Karpas-422 (cell line): ENCODE measurements around the gene PATL2. TPM values are rescaled to one million over a fixed set of nuclear protein-coding genes. Genes with fewer than 3 reads are reported as not detected.

Experiments used
- DNase-seq: peaks from one replicate; pipeline ENCODE4 v3.0.0-alpha.2; 2015
- H2AFZ ChIP-seq: fragments of 200-600 bp; sonication (generic); 2 replicates; pipeline ENCODE4 v1.6.1; 2014; ENCODE audit warnings: antibody characterized with exemption, low read length, mixed read lengths
- H3K27ac ChIP-seq: fragments of 200-600 bp; sonication (generic); 2 replicates; pipeline ENCODE4 v1.5.1; 2014; ENCODE audit warnings: mild to moderate bottlenecking, low read length, moderate library complexity
- H3K27me3 ChIP-seq: fragments of 200-600 bp; sonication (generic); 2 replicates; pipeline ENCODE4 v1.6.1; 2014; ENCODE audit warnings: low read length, mixed read lengths
- H3K36me3 ChIP-seq: fragments of 200-600 bp; sonication (generic); 2 replicates; pipeline ENCODE4 v1.6.1; 2014; ENCODE audit warnings: low read length, mixed read lengths; ENCODE audit not compliant: insufficient read depth
- H3K4me1 ChIP-seq: fragments of 200-600 bp; sonication (generic); 2 replicates; pipeline ENCODE4 v1.6.1; 2014; ENCODE audit warnings: mild to moderate bottlenecking, low read length, mixed read lengths
- H3K4me2 ChIP-seq: fragments of 200-600 bp; sonication (generic); 2 replicates; pipeline ENCODE4 v1.6.1; 2014; ENCODE audit warnings: low read length, low read depth, mild to moderate bottlenecking; ENCODE audit not compliant: poor library complexity, severe bottlenecking
- H3K4me3 ChIP-seq: fragments of 200-600 bp; sonication (generic); 2 replicates; pipeline ENCODE4 v1.5.1; 2014; ENCODE audit warnings: mild to moderate bottlenecking, antibody characterized with exemption, low read length, mixed read lengths
- H3K79me2 ChIP-seq: fragments of 200-600 bp; sonication (generic); 2 replicates; pipeline ENCODE4 v1.6.1; 2014; ENCODE audit warnings: mild to moderate bottlenecking, low read length, mixed read lengths
- H3K9ac ChIP-seq: fragments of 200-600 bp; sonication (generic); 2 replicates; pipeline ENCODE4 v1.6.0; 2014; ENCODE audit warnings: low read length
- H3K9me2 ChIP-seq: fragments of 200-600 bp; sonication (generic), shearing (Covaris generic); replicated peaks from 2 replicates; pipeline ENCODE4 v1.6.0; 2014; ENCODE audit warnings: mild to moderate bottlenecking, low read length, moderate library complexity; ENCODE audit not compliant: insufficient read depth
- H3K9me3 ChIP-seq: fragments of 300-700, 200-600 bp; sonication (generic); 2 replicates; pipeline ENCODE4 v1.6.1; 2014; ENCODE audit warnings: low read length, mixed read lengths
- H4K20me1 ChIP-seq: fragments of 200-600 bp; sonication (generic); 2 replicates; pipeline ENCODE4 v1.6.1; 2014; ENCODE audit warnings: mild to moderate bottlenecking, antibody characterized with exemption, low read length, low read depth; ENCODE audit not compliant: insufficient read depth
- total RNA-seq: library from RNA; depleted of rRNA; stranded (reverse); fragments of >200 nt; shearing (Covaris generic); gene quantifications from 2 replicates; pipeline ENCODE4 v1.2.3, GENCODE V29; 2014; ENCODE audit warnings: low replicate concordance

PATL2 gene
- total RNA-seq, 1 experiment from 2014 or later, result 5.0 TPM

DNA sequence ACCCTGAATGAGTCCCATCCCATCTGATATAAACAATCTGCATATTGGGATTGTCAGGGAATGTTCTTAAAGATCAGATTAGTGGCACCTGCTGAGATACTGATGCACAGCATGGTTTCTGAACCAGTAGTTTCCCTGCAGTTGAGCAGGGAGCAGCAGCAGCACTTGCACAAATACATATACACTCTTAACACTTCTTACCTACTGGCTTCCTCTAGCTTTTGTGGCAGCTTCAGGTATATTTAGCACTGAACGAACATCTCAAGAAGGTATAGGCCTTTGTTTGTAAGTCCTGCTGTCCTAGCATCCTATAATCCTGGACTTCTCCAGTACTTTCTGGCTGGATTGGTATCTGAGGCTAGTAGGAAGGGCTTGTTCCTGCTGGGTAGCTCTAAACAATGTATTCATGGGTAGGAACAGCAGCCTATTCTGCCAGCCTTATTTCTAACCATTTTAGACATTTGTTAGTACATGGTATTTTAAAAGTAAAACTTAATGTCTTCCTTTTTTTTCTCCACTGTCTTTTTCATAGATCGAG is 4.7 kb upstream of the PATL2 start:
- peaks cover 50% of the 10 kb centered on the region for H3K79me2 ChIP-seq
- H3K27me3 ChIP-seq, result no peaks in the 10 kb centered on the region
- H3K36me3 ChIP-seq, result peaks cover 63% of the 10 kb centered on the region
- H3K4me3 ChIP-seq, result no peak overlapping the region
- peaks cover 68% of the 10 kb centered on the region for H3K4me1 ChIP-seq
- no peak overlapping the region for H3K9ac ChIP-seq
- no peak overlapping the region for H2AFZ ChIP-seq
- no peak overlapping the region for H3K4me2 ChIP-seq
- DNase-seq, result peak; percentile 43
- H3K9me2 ChIP-seq, result no peaks in the 10 kb centered on the region
- peaks cover 43% of the 10 kb centered on the region for H4K20me1 ChIP-seq
- no peaks in the 10 kb centered on the region for H3K9me3 ChIP-seq
- 0 out of 2 replicates have a peak overlapping the region, but pooled peaks have one; percentile 14 for H3K27ac ChIP-seq

DNA sequence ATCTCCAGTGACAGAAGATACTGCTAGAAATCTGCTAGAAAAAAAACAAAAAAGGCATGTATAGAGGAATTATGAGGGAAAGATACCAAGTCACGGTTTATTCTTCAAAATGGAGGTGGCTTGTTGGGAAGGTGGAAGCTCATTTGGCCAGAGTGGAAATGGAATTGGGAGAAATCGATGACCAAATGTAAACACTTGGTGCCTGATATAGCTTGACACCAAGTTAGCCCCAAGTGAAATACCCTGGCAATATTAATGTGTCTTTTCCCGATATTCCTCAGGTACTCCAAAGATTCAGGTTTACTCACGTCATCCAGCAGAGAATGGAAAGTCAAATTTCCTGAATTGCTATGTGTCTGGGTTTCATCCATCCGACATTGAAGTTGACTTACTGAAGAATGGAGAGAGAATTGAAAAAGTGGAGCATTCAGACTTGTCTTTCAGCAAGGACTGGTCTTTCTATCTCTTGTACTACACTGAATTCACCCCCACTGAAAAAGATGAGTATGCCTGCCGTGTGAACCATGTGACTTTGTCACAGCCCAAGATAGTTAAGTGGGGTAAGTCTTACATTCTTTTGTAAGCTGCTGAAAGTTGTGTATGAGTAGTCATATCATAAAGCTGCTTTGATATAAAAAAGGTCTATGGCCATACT is 4.1 kb upstream of the PATL2 start:
- no peak overlapping the region for H3K4me2 ChIP-seq
- H3K27ac ChIP-seq, result no peak overlapping the region
- H3K36me3 ChIP-seq, result peaks cover 63% of the 10 kb centered on the region
- H3K9me2 ChIP-seq, result no peaks in the 10 kb centered on the region
- no peak overlapping the region for H2AFZ ChIP-seq
- peaks cover 43% of the 10 kb centered on the region for H4K20me1 ChIP-seq
- DNase-seq, result no peak
- no peaks in the 10 kb centered on the region for H3K27me3 ChIP-seq
- no peaks in the 10 kb centered on the region for H3K9me3 ChIP-seq
- no peak overlapping the region for H3K9ac ChIP-seq
- peaks cover 52% of the 10 kb centered on the region for H3K79me2 ChIP-seq
- H3K4me3 ChIP-seq, result no peak overlapping the region
- H3K4me1 ChIP-seq, result peaks cover 69% of the 10 kb centered on the region

DNA sequence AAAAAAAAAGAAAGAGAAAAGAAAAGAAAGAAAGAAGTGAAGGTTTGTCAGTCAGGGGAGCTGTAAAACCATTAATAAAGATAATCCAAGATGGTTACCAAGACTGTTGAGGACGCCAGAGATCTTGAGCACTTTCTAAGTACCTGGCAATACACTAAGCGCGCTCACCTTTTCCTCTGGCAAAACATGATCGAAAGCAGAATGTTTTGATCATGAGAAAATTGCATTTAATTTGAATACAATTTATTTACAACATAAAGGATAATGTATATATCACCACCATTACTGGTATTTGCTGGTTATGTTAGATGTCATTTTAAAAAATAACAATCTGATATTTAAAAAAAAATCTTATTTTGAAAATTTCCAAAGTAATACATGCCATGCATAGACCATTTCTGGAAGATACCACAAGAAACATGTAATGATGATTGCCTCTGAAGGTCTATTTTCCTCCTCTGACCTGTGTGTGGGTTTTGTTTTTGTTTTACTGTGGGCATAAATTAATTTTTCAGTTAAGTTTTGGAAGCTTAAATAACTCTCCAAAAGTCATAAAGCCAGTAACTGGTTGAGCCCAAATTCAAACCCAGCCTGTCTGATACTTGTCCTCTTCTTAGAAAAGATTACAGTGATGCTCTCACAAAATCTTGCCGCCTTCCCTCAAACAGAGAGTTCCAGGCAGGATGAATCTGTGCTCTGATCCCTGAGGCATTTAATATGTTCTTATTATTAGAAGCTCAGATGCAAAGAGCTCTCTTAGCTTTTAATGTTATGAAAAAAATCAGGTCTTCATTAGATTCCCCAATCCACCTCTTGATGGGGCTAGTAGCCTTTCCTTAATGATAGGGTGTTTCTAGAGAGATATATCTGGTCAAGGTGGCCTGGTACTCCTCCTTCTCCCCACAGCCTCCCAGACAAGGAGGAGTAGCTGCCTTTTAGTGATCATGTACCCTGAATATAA is 2.2 kb upstream of the PATL2 start:
- H3K9me2 ChIP-seq, result no peaks in the 10 kb centered on the region
- peaks cover 57% of the 10 kb centered on the region for H3K36me3 ChIP-seq
- H3K27ac ChIP-seq, result peak overlapping the region; percentile 95
- H4K20me1 ChIP-seq, result peaks cover 43% of the 10 kb centered on the region
- H2AFZ ChIP-seq, result no peak overlapping the region
- peak overlapping the region; percentile 100 for H3K9ac ChIP-seq
- peaks cover 52% of the 10 kb centered on the region for H3K79me2 ChIP-seq
- H3K27me3 ChIP-seq, result no peaks in the 10 kb centered on the region
- H3K9me3 ChIP-seq, result no peaks in the 10 kb centered on the region
- H3K4me2 ChIP-seq, result peak overlapping the region; percentile 96
- peak; percentile 71 for DNase-seq
- peak overlapping the region; percentile 98 for H3K4me3 ChIP-seq
- H3K4me1 ChIP-seq, result peaks cover 66% of the 10 kb centered on the region

DNA sequence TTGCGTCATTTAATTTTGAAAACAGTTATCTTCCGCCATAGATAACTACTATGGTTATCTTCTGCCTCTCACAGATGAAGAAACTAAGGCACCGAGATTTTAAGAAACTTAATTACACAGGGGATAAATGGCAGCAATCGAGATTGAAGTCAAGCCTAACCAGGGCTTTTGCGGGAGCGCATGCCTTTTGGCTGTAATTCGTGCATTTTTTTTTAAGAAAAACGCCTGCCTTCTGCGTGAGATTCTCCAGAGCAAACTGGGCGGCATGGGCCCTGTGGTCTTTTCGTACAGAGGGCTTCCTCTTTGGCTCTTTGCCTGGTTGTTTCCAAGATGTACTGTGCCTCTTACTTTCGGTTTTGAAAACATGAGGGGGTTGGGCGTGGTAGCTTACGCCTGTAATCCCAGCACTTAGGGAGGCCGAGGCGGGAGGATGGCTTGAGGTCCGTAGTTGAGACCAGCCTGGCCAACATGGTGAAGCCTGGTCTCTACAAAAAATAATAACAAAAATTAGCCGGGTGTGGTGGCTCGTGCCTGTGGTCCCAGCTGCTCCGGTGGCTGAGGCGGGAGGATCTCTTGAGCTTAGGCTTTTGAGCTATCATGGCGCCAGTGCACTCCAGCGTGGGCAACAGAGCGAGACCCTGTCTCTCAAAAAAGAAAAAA is 1.4 kb upstream of the PATL2 start:
- H3K4me2 ChIP-seq, result peak overlapping the region; percentile 96
- peak overlapping the region; percentile 100 for H3K9ac ChIP-seq
- no peaks in the 10 kb centered on the region for H3K9me3 ChIP-seq
- no peaks in the 10 kb centered on the region for H3K27me3 ChIP-seq
- H3K4me3 ChIP-seq, result peak overlapping the region; percentile 98
- peak; percentile 85 for DNase-seq
- peak overlapping the region; percentile 95 for H3K27ac ChIP-seq
- H3K79me2 ChIP-seq, result peaks cover 52% of the 10 kb centered on the region
- peaks cover 59% of the 10 kb centered on the region for H3K4me1 ChIP-seq
- no peak overlapping the region for H2AFZ ChIP-seq
- H4K20me1 ChIP-seq, result peaks cover 43% of the 10 kb centered on the region
- no peaks in the 10 kb centered on the region for H3K9me2 ChIP-seq
- H3K36me3 ChIP-seq, result peaks cover 49% of the 10 kb centered on the region

DNA sequence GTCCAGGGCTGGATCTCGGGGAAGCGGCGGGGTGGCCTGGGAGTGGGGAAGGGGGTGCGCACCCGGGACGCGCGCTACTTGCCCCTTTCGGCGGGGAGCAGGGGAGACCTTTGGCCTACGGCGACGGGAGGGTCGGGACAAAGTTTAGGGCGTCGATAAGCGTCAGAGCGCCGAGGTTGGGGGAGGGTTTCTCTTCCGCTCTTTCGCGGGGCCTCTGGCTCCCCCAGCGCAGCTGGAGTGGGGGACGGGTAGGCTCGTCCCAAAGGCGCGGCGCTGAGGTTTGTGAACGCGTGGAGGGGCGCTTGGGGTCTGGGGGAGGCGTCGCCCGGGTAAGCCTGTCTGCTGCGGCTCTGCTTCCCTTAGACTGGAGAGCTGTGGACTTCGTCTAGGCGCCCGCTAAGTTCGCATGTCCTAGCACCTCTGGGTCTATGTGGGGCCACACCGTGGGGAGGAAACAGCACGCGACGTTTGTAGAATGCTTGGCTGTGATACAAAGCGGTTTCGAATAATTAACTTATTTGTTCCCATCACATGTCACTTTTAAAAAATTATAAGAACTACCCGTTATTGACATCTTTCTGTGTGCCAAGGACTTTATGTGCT is 721 bp upstream of the PATL2 start:
- Histone ChIP-seq H3K27ac (peak overlapping the region; percentile 95), H3K79me2 (peaks cover 52% of the 10 kb centered on the region), H3K4me1 (peaks cover 53% of the 10 kb centered on the region), H4K20me1 (peaks cover 43% of the 10 kb centered on the region), H3K9me3 (no peaks in the 10 kb centered on the region), H3K36me3 (peaks cover 43% of the 10 kb centered on the region), H3K4me3 (peak overlapping the region; percentile 98), H3K4me2 (peak overlapping the region; percentile 96), H3K9ac (peak overlapping the region; percentile 100), H2AFZ (no peak overlapping the region), H3K27me3 (no peaks in the 10 kb centered on the region), H3K9me2 (no peaks in the 10 kb centered on the region)
- peak; percentile 88 for DNase-seq

DNA sequence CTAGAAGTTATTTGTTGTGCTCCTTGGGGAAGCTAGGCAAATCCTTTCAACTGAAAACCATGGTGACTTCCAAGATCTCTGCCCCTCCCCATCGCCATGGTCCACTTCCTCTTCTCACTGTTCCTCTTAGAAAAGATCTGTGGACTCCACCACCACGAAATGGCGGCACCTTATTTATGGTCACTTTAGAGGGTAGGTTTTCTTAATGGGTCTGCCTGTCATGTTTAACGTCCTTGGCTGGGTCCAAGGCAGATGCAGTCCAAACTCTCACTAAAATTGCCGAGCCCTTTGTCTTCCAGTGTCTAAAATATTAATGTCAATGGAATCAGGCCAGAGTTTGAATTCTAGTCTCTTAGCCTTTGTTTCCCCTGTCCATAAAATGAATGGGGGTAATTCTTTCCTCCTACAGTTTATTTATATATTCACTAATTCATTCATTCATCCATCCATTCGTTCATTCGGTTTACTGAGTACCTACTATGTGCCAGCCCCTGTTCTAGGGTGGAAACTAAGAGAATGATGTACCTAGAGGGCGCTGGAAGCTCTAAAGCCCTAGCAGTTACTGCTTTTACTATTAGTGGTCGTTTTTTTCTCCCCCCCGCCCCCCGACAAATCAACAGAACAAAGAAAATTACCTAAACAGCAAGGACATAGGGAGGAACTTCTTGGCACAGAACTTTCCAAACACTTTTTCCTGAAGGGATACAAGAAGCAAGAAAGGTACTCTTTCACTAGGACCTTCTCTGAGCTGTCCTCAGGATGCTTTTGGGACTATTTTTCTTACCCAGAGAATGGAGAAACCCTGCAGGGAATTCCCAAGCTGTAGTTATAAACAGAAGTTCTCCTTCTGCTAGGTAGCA is 657 bp downstream of the PATL2 start:
- Histone ChIP-seq H3K79me2 (peaks cover 47% of the 10 kb centered on the region), H3K27me3 (no peaks in the 10 kb centered on the region), H2AFZ (peak overlapping the region; percentile 64), H4K20me1 (peaks cover 38% of the 10 kb centered on the region), H3K9ac (peak overlapping the region; percentile 100), H3K4me3 (peak overlapping the region; percentile 98), H3K9me2 (no peaks in the 10 kb centered on the region), H3K9me3 (no peaks in the 10 kb centered on the region), H3K36me3 (peaks cover 29% of the 10 kb centered on the region), H3K4me2 (peak overlapping the region; percentile 96), H3K4me1 (peaks cover 39% of the 10 kb centered on the region), H3K27ac (peak overlapping the region; percentile 95)
- peak; percentile 87 for DNase-seq

DNA sequence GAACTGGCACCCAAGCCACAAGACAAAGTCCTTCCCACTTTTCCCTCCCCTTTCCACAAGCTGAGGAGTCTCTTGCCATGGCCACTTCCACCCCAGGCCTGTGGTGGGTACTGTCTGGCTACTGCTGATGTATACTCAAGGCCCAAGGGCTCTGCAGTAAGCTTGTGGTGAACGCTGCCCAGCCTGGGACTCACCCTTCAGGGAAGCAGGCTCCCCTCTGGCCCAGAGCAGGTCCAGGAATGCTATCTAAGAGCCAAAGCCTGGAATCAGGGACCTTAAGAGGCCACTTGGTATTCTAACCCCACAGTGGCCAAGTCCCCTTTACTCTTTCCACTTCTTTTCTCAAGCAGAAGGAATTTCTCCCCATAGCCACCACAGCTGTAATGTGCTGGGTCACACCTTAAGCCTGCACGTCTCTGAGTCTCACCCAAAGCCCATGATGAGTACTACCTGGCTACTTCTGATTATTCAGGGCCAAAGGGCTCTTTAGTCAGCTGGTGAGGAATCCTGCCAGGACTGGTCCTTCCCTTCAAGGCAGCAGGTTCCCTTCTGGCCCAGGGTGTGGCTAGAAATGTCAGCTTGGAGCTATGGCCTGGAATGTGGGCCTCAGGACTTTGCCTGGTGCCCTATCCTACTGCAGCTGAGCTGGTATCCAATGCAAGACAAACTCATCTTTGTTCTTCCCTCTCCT is 4.0 kb downstream of the PATL2 start:
- Histone ChIP-seq H3K27me3 (no peaks in the 10 kb centered on the region), H3K4me1 (peaks cover 11% of the 10 kb centered on the region), H3K27ac (no peak overlapping the region), H3K9me3 (no peaks in the 10 kb centered on the region), H3K9me2 (no peaks in the 10 kb centered on the region), H3K36me3 (peaks cover 1% of the 10 kb centered on the region), H3K79me2 (peaks cover 13% of the 10 kb centered on the region), H4K20me1 (peaks cover 7% of the 10 kb centered on the region), H3K9ac (no peak overlapping the region), H2AFZ (no peak overlapping the region), H3K4me3 (no peak overlapping the region), H3K4me2 (no peak overlapping the region)
- DNase-seq, result no peak
